Measurements from ENCODE around the gene CAPZA1. TPM values are rescaled to one million over a fixed set of nuclear protein-coding genes. Genes with fewer than 3 reads are reported as not detected.

Gene CAPZA1
- total and polyA plus RNA-seq, 7 donors, result 14.8 to 73.3 (median 35.0) TPM

DNA sequence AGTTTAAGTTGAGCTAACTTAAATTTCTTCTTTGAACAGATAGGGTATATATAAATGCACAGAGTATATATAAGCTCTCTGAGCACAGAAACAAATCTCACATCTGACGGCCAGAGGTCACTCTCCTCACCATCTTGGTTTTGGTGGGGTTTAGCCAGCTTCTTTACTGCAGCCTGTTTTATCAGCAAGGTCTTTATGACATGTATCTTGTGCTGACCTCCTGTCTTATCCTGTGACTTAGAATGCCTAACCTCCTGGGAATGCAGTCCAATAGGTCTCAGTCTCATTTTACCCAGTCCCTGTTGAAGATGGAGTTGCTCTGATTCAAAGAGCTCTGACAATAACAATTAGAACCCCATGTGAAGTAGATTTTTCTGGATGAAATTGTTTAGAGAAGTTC lies 53.2 kb downstream of the CAPZA1 start:
- WGBS, 3 donors, result 84 to 90% (median 88%) methylated on average over 1 of the region's 1 CpG

DNA sequence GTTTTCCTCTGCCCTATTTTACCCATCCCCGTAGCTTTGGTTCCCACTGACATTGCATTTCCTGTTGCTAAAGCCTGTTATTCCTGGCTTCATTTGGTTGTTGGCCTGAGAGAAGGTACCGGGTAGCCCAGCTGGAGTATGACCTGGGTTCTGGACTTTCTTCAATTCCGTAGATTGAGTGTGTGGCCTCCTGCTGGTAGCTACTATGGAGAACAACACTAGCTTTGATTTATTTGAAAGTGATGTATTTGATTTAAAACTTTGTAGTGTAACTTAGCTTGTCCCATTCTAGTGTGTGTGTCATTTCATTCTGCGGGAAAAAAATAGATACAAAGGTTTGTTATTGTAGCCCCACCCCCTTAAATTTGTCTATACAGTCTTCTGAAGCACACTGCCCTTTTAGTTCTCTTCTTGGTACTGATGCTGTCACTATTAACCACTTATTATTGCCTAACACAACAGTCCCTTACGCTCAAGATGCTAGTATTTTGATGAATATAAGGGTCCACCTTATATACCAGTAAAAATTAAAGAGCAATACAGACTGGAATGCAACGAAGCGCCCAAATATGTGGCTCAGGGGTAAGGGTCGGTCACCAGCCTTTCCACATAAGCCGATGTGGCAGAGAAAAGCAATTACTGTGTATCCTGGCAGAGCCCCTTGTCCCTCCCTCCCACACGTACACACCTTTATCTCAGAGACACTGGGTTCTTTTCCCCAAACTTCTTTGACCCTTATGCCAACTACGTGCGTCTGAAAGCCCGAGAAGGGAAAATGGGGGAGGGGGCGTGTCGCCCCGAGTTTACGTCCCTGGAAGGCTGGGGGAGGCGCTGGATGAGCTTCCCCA lies 54.2 kb downstream of the CAPZA1 start:
- H3K36me3 ChIP-seq (ENCODE audit: insufficient read depth in 1 of 2, low read depth in 1 of 2), result peaks cover 6 to 33% of the 10 kb centered on the region in 2 donors
- peak; percentile 34 to 61 (median 49) for ATAC-seq
- H3K4me1 ChIP-seq, result peaks cover 7% of the 10 kb centered on the region
- intact Hi-C loops (cut with DNase I), result loop anchor here (2.0 to 5.0 kb wide), 4 partner anchors 25 to 49 kb away; partner anchors contain the start of gene RHOC (in 2 of the 2)
- DNase-seq, result no peak
- TF ChIP-seq, protein P1, sequence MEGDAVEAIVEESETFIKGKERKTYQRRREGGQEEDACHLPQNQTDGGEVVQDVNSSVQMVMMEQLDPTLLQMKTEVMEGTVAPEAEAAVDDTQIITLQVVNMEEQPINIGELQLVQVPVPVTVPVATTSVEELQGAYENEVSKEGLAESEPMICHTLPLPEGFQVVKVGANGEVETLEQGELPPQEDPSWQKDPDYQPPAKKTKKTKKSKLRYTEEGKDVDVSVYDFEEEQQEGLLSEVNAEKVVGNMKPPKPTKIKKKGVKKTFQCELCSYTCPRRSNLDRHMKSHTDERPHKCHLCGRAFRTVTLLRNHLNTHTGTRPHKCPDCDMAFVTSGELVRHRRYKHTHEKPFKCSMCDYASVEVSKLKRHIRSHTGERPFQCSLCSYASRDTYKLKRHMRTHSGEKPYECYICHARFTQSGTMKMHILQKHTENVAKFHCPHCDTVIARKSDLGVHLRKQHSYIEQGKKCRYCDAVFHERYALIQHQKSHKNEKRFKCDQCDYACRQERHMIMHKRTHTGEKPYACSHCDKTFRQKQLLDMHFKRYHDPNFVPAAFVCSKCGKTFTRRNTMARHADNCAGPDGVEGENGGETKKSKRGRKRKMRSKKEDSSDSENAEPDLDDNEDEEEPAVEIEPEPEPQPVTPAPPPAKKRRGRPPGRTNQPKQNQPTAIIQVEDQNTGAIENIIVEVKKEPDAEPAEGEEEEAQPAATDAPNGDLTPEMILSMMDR (IDR thresholded peaks at IDR 0.05), result peak; percentile 38
- no peaks in the 10 kb centered on the region for H3K9me3 ChIP-seq
- 2 to 3% (median 3%) methylated on average over 18 of the region's 18 CpGs for WGBS, 3 donors
- H3K27ac ChIP-seq, result peak overlapping the region; percentile 76
- peak overlapping the region; percentile 83 for H3K4me3 ChIP-seq
- no peaks in the 10 kb centered on the region for H3K27me3 ChIP-seq (ENCODE audit: insufficient read depth in 3 of 3, low read length in 2 of 3)

More for the DNA sequence above, 53.2 kb downstream of the CAPZA1 start:
- Histone ChIP-seq H3K4me3 (no peak overlapping the region), H3K36me3 (ENCODE audit: insufficient read depth in 1 of 2, low read depth in 1 of 2) (peaks cover 6 to 43% of the 10 kb centered on the region in 2 donors), H3K4me1 (peaks cover 7% of the 10 kb centered on the region), H3K9me3 (no peaks in the 10 kb centered on the region), H3K27me3 (ENCODE audit: insufficient read depth in 3 of 3, low read length in 2 of 3) (no peaks in the 10 kb centered on the region), H3K27ac (peak overlapping the region; percentile 47)
- DNase-seq (no peak), ATAC-seq (no peak)
- intact Hi-C loops (cut with DNase I), result loop anchor here in 1 of 2 donors (5.0 kb wide), 1 partner anchor 34 kb away; the partner anchor contains the start of gene RHOC
- TF ChIP-seq, protein P1 (IDR thresholded peaks at IDR 0.05), result no peak

DNA sequence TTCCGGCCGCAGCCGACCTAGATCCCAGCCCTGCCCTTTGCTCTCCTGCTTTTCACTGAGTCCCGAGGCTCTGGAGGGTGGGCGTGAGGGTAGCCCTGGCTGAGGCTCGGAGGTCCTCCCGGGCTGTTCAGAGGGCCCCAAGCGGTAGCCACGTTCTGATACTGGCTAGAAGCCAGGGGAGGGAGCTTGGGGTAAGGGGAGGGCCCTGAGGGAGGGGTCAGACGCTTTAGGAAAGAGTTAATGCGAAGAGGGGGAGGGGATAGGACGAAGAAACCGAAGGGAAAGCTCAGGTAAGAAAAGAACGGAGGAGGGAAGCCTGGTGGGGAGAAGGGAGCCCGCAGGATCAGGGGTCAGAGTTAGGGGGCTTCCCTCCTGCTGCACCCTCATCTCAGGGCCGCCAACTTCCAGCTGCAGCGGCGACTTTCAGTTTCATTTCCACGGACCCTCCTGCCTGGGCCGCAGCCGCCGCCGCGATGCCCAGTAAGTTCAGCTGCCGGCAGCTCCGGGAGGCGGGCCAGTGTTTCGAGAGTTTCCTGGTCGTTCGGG lies 54.9 kb downstream of the CAPZA1 start, which contains the start of gene MOV10:
TSS of gene MOV10 (plus strand) at position 220 of the 546 bp plus-strand sequence. CDS start at position 474, 254 bp downstream.
- ATAC-seq (peak; percentile 61 to 79 (median 65)), DNase-seq (peak; percentile 75 to 81)
- intact Hi-C loops (cut with DNase I), result loop anchor here (2.0 to 5.0 kb wide), 4 partner anchors 24 to 50 kb away; partner anchors contain the start of gene RHOC (in 2 of the 2)
- H3K4me3 ChIP-seq, result peak within 1 kb of the TSS; percentile 83
- 0 to 1% (median 0%) methylated on average over 29 to 30 of the region's 30 CpGs for WGBS, 3 donors
- H3K27ac ChIP-seq, result peak within 1 kb of the TSS; percentile 76
- peaks cover 7% of the 10 kb centered on the region for H3K4me1 ChIP-seq
- TF ChIP-seq, protein P1 (IDR thresholded peaks at IDR 0.05), result no peak
- peaks cover 6 to 26% of the 10 kb centered on the region in 2 donors for H3K36me3 ChIP-seq (ENCODE audit: insufficient read depth in 1 of 2, low read depth in 1 of 2)
- H3K9me3 ChIP-seq, result no peaks in the 10 kb centered on the region
- H3K27me3 ChIP-seq (ENCODE audit: insufficient read depth in 3 of 3, low read length in 2 of 3), result no peaks in the 10 kb centered on the region

DNA sequence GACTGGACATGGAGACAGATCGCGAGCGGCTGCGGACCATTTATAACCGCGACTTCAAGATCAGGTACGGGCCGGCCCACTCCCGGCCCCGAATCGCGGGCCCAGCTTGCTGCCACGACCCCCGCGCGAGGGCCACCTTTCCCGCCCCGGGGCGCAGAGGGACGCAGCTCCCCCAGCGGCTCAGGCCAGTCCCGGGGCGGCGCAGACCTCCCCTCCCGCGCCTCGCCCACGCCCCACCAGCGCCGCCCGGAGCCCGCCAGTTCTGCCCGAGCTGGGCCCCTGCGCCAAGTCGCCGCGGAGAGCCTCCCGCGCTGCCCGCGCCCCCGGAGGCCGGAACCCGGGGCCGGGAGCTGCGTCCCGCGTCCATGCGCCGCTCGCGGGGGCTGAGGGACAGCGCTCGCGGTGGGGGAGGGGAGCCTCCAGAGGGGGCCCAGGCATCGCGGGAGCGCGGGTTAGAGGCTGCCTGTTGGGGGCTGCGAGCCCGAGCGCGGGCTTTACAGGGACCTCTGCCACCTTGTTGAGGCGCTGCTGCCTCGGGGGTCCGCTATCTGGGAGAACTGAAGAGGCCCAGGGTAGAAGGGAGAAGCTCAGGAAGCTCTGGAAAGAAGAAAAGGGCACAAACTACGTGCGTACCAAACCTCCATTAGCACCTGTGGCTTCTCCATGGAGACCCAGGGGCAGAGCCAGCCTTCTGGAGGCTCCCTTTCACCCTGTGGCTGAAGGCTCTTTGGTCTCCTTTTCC lies 55.5 kb downstream of the CAPZA1 start:
- DNase-seq (peak; percentile 61 to 74), ATAC-seq (peak; percentile 59 to 78 (median 76))
- Histone ChIP-seq H3K4me3 (peak overlapping the region; percentile 83), H3K36me3 (ENCODE audit: insufficient read depth in 1 of 2, low read depth in 1 of 2) (peaks cover 2 to 20% of the 10 kb centered on the region in 2 donors), H3K9me3 (no peaks in the 10 kb centered on the region), H3K4me1 (peaks cover 7% of the 10 kb centered on the region), H3K27me3 (ENCODE audit: insufficient read depth in 3 of 3, low read length in 2 of 3) (no peaks in the 10 kb centered on the region), H3K27ac (peak overlapping the region; percentile 76)
- intact Hi-C loops (cut with DNase I), result loop anchor here (2.0 to 5.0 kb wide), 4 partner anchors 24 to 50 kb away; partner anchors contain the start of gene RHOC (in 2 of the 2)
- TF ChIP-seq, protein P1 (IDR thresholded peaks at IDR 0.05), result peak; percentile 18
- WGBS, 3 donors, result 1% methylated on average over 53 to 68 of the region's 68 CpGs

Data from psoas muscle (tissue), 8 donors.